OCI-LY1 (cell line): ENCODE measurements around the gene CFAP206.

Experiments
- H2AFZ ChIP-seq: fragments of 200-600 bp; sonication (generic), shearing (Covaris generic); 2 replicates; pipeline ENCODE4 v1.6.0; 2014; ENCODE audit warnings: antibody characterized with exemption, mild to moderate bottlenecking, low read length
- H3F3A ChIP-seq: fragments of 200-600 bp; sonication (generic), shearing (Covaris generic); 2 replicates; pipeline ENCODE4 v1.6.0; 2014; ENCODE audit warnings: mild to moderate bottlenecking, antibody characterized with exemption, low read length, moderate library complexity; ENCODE audit not compliant: insufficient read depth
- H3K27ac ChIP-seq: fragments of 200-600 bp; sonication (generic); 2 replicates; pipeline ENCODE4 v1.5.1; 2014; ENCODE audit warnings: low read length, mixed run types, mild to moderate bottlenecking, low read depth; ENCODE audit not compliant: poor library complexity, severe bottlenecking
- H3K27me3 ChIP-seq: fragments of 200-600 bp; sonication (generic); 2 replicates; pipeline ENCODE4 v1.6.0; 2014; ENCODE audit warnings: antibody characterized with exemption, mild to moderate bottlenecking, low read length, moderate library complexity; ENCODE audit not compliant: insufficient read depth
- H3K36me3 ChIP-seq: fragments of 200-600 bp; sonication (generic); 2 replicates; pipeline ENCODE4 v1.6.1; 2014; ENCODE audit warnings: mild to moderate bottlenecking, antibody characterized with exemption, low read length, moderate library complexity, mixed read lengths; ENCODE audit not compliant: insufficient read depth
- H3K4me1 ChIP-seq: fragments of 200-600 bp; sonication (generic); 2 replicates; pipeline ENCODE4 v1.5.1; 2014; ENCODE audit warnings: mild to moderate bottlenecking, low read length, moderate library complexity; ENCODE audit not compliant: insufficient read depth, severe bottlenecking
- H3K4me2 ChIP-seq: fragments of 200-600 bp; sonication (generic), shearing (Covaris generic); 2 replicates; pipeline ENCODE4 v1.6.1; 2014; ENCODE audit warnings: low read length
- H3K4me3 ChIP-seq: fragments of 200-600 bp; sonication (generic); 2 replicates; pipeline ENCODE4 v1.5.1; 2014; ENCODE audit warnings: low read length, low read depth, mild to moderate bottlenecking, mixed read lengths; ENCODE audit not compliant: poor library complexity, severe bottlenecking
- H3K79me2 ChIP-seq: fragments of 200-600 bp; shearing (Covaris generic); 2 replicates; pipeline ENCODE4 v1.6.1; 2016; ENCODE audit warnings: mixed run types, low read length, mixed read lengths; ENCODE audit not compliant: insufficient read depth
- H3K9ac ChIP-seq: fragments of 200-600 bp; sonication (generic), shearing (Covaris generic); 2 replicates; pipeline ENCODE4 v1.6.1; 2014; ENCODE audit warnings: mild to moderate bottlenecking, low read length, mixed read lengths
- H3K9me2 ChIP-seq: fragments of 200-600 bp; sonication (generic), shearing (Covaris generic); 2 replicates; pipeline ENCODE4 v1.6.1; 2014; ENCODE audit warnings: low read depth, mild to moderate bottlenecking, low read length, mixed read lengths
- H3K9me3 ChIP-seq: fragments of 200-600 bp; shearing (Covaris generic); 2 replicates; pipeline ENCODE4 v1.6.1; 2014; ENCODE audit warnings: low read length, mixed read lengths
- H4K20me1 ChIP-seq: fragments of 200-600 bp; sonication (generic), shearing (Covaris generic); 2 replicates; pipeline ENCODE4 v1.6.0; 2016; ENCODE audit warnings: mild to moderate bottlenecking, low read length; ENCODE audit not compliant: insufficient read depth
- CTCF ChIP-seq: fragments of 200-600 bp; sonication (generic), shearing (Covaris generic); IDR thresholded peaks from 2 replicates; pipeline ENCODE4 v1.5.1; 2017; ENCODE audit warnings: mild to moderate bottlenecking, antibody characterized with exemption, low read length, moderate library complexity, mixed read lengths
- EZH2 ChIP-seq: fragments of 200-600 bp; sonication (generic), shearing (Covaris generic); IDR thresholded peaks from 2 replicates; pipeline ENCODE4 v1.8.0; 2017; ENCODE audit warnings: borderline replicate concordance, mixed run types, mild to moderate bottlenecking, antibody characterized with exemption, low read length, moderate library complexity, mixed read lengths

The CFAP206 gene

DNA sequence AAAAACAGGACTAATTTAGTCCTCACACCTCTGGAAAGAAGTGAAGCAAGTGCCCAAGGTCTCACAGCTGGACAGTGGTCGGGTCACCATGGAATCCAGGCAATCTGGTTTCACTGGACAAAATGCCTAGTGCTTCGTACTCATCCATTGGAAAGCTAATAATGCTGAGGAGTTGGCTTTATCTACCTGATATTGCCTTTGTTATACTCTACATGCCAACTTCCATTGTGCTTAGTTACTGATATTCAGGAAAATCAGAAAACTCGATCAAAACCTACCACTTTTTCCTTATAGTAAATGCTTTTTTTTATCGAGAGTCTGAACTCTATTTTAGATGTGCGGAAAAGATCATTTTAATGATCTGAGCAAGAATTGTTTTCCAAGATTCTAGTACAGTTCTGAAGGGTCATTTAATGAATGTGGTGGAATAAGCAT is 966 bp downstream of the CFAP206 start:
- peak overlapping the region; percentile 96 for H2AFZ ChIP-seq
- peak overlapping the region; percentile 91 for H3K4me2 ChIP-seq
- H3K36me3 ChIP-seq = no peaks in the 10 kb centered on the region
- H3K27ac ChIP-seq = no peak overlapping the region
- peak overlapping the region; percentile 74 for H3K4me3 ChIP-seq
- TF ChIP-seq EZH2 (no peak), CTCF (no peak)
- no peaks in the 10 kb centered on the region for H3F3A ChIP-seq
- H3K79me2 ChIP-seq = no peaks in the 10 kb centered on the region
- H4K20me1 ChIP-seq = no peaks in the 10 kb centered on the region
- no peaks in the 10 kb centered on the region for H3K9me2 ChIP-seq
- no peaks in the 10 kb centered on the region for H3K9me3 ChIP-seq
- peaks cover 10% of the 10 kb centered on the region for H3K4me1 ChIP-seq
- H3K9ac ChIP-seq = peak overlapping the region; percentile 73
- H3K27me3 ChIP-seq = no peaks in the 10 kb centered on the region

- Histone ChIP-seq H3K27me3 (no peaks in the 10 kb centered on the region), H3K4me3 (no peak overlapping the region), H3K79me2 (no peaks in the 10 kb centered on the region), H3K4me1 (no peaks in the 10 kb centered on the region), H3K9me2 (no peaks in the 10 kb centered on the region), H4K20me1 (no peaks in the 10 kb centered on the region), H3F3A (no peaks in the 10 kb centered on the region), H3K9ac (no peak overlapping the region), H3K9me3 (no peaks in the 10 kb centered on the region), H3K36me3 (no peaks in the 10 kb centered on the region), H3K27ac (no peak overlapping the region), H2AFZ (no peak overlapping the region), H3K4me2 (no peak overlapping the region)
- TF ChIP-seq CTCF = no peak
- no peak for TF ChIP-seq EZH2
Observed at GRCh38 chr6:87419266-87419665, 11.5 kb downstream of the CFAP206 start.

GRCh38 chr6:87420360-87420759 is 12.6 kb downstream of the CFAP206 start:
- H3K27me3 ChIP-seq = no peaks in the 10 kb centered on the region
- no peaks in the 10 kb centered on the region for H3K9me3 ChIP-seq
- no peak overlapping the region for H2AFZ ChIP-seq
- no peak overlapping the region for H3K4me2 ChIP-seq
- TF ChIP-seq EZH2 (no peak), CTCF (no peak)
- no peaks in the 10 kb centered on the region for H3K9me2 ChIP-seq
- no peak overlapping the region for H3K27ac ChIP-seq
- H3K79me2 ChIP-seq = no peaks in the 10 kb centered on the region
- no peaks in the 10 kb centered on the region for H3K36me3 ChIP-seq
- no peaks in the 10 kb centered on the region for H3F3A ChIP-seq
- H4K20me1 ChIP-seq = no peaks in the 10 kb centered on the region
- H3K4me3 ChIP-seq = no peak overlapping the region
- H3K4me1 ChIP-seq = no peaks in the 10 kb centered on the region
- H3K9ac ChIP-seq = no peak overlapping the region
